NCI-H446 treated with DMSO at 0.1 percent for 48 hours (cell line): Measurements from ENCODE around the gene BTBD2.
A peak's percentile ranks its signal among the peaks of the same experiment; 100 is the strongest.
"Not testable (repeated sequence)": the region's sequence is repeated elsewhere in the genome, so short reads cannot be mapped to it uniquely, and the experiment has no call there.

Experiments
- DNase-seq: peaks from one replicate; lab custom pipeline; 2025; lab: John Stamatoyannopoulos, UW

BTBD2 gene

DNA sequence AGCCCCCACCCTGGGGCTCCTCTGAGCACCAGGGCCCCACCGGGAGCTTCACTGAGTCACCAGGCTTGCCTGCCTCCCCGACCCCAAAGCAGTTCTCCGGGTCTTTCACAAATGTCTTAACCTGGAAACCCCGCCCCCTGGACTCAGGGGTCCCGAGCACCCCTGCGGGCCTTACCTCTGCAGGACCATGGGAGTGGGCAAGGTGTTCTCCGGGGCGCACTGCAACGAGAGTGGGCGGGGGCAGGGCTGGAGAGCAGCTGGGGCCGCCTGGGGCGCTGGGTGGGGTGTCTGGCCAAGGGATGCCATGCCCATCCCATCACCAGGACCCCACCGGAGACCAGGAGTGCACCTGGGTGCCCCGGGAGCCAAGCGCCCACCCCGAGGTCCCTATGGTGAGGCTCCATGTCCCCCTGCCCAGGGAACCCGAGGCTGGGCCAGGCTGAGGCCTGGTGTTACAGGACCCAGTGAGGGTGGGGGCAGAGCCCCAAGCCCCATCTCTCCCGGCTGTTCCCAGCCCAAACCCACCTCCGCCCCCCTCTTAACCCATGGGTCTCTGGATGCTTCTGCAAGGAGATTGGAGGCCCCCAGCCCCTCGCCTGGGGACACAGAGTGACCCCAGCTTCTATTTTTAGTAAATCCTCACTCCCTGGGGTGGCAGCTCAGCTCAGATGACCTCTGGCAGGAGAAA lies 24.6 kb upstream of the BTBD2 start:
- DNase-seq, result no peak

DNA sequence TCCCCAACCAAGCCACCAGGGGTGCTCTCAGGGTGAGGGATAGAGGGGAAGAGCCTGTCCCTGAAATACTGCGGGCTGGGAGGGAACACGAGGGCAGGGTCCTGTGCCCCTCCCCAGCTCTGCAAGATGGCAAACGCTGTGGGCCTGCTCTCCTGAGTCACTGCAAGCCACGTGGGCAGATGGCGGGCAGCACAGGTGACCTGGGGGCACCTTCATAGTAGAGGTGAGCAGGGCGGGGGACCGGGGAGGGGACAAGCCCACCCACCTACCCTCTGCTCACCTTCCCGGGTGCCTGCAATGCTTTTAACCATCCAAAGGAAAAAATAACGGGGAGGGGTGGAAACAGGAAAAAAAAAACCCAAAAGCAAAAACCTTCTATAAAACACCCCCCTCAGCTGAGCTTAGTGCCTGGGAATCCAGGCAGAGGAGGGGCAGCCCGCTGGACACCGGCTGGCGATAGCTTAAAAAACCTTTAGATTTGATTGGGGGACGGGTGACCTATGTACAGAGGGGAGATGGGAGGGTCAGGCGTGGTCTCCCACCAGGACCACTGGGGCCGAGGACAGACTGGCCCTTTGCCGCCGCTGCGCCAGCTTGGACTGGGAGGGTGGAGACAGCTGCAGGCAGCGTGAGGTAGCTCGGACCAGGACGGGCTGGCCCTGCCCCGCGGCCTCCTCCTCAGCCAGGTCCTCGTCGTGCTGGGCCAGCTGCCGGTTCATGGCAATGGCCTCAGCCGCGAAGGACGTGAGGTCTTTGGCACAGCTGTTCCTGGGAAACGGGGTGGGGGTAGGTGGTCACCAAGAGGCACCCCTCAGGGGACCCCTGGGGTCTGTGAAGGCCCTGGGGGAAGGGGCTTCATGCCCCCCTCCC lies 23.8 kb upstream of the BTBD2 start:
- no peak for DNase-seq

DNA sequence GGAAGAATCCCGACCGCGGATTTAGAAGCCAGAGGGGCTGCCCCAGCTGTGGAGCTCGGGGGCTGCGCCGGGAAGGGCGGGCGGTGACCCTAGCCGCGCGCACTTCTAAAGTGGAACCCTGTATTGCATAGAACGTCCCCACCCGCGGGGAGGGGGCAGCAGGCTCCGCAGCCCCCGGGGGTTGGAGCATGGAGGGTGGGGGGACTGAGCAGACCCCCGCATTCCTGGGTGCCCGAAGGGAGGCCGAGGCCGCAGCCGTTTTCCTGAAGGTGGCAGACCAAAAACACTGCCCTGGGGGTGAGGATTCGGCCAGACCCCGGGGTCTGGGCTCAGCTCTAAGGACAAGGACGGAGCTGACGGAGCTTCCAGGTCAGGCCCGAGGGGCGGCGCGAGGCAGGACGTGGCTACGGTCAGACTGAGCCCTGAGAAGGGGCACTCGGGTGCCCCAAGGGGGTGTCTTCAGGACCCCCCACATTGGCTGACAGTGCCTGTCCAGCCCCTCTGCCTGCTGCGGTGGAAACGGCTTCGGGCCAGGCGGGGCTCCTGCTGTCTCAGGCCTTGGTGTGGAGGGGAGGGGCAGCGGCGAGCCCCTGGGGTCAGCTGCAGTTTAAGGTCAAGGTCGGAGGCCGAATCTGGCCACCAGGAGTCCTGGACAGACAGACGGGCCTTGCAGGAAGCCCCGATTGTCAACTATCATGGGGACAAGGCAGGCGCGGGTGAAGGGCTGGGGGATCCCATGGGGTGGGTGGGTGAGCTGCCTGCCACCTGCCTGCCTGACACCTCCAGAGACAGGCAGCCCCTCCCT lies 23.0 kb upstream of the BTBD2 start:
- DNase-seq, result no peak

- no peak for DNase-seq
Measured at GRCh38 chr19:2037651-2038255, 22.2 kb upstream of the BTBD2 start.

- DNase-seq, result no peak
Measured at GRCh38 chr19:2036424-2036823, 20.9 kb upstream of the BTBD2 start.

GRCh38 chr19:2035590-2035991 lies 20.1 kb upstream of the BTBD2 start:
- DNase-seq, result no peak

DNA sequence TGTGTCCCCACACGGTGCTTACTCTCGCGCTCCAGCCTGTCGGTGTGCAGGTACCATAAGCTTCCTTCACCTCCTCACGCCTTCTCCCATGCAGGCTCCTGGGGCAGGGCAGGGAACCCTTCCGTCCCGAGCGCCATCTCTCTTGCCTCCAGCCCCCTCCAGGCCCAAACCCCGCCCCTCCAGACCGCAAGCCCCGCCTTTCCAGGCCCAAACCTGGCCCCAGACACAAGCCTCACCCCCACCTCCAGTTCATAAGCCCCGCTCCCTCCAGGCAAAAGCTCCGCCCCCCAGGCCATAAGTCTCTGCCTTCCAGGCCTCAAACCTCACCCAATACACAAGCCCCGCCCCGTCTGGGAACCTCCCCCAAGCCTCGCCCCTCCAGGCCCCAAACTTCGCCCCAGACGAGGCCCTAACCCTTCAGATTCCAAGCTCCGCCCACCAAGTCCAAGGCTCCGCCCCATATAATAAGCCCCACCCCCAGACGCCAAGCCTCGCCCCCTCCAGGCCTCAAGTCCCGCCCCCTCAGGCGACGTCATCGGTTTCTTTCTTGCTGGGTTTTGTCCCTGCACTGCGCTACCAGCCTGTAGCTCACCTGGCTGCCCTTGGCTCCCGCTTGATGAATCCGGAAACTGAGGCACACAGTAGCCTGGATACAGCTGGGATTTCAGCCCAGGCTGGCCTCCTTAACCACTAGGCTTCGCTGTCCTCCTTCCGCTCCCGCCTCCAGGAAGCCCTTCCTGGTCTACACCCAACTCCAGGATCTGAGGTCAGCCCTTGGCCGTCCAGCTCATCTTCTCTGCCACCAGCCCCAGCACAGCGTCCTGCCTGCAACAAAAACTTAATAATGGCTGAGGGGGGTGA lies 19.4 kb upstream of the BTBD2 start:
- no peak for DNase-seq

- DNase-seq, result not testable (repeated sequence)
Measured at GRCh38 chr19:2034253-2034652, 18.7 kb upstream of the BTBD2 start.

- DNase-seq, result no peak
Measured at GRCh38 chr19:2033825-2034159, 18.3 kb upstream of the BTBD2 start.

GRCh38 chr19:2033115-2033824 lies 17.8 kb upstream of the BTBD2 start:
- DNase-seq, result no peak

GRCh38 chr19:2032296-2032941 lies 16.9 kb upstream of the BTBD2 start:
- DNase-seq, result peak; percentile 85

GRCh38 chr19:2027361-2027760 lies 11.8 kb upstream of the BTBD2 start:
- no peak for DNase-seq

DNA sequence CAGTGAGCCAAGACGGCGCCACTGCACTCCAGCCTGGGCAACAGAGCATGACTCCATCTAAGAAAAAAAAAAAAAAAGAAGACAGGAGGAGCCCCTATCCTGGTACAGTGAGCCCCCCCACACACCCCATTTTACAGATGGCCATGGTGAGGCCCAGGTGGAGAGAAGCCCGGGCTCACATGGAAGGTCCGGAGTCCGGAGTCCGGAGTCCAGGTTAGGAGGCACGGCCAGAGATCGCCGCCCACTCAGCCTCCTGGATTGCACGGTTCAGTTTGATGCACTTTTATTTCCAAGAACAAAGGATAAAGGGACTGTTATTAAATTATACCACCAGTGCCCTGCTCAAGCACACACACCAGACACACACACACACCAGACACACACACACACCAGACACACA lies 11.3 kb upstream of the BTBD2 start:
- DNase-seq, result no peak

- DNase-seq, result no peak
Measured at GRCh38 chr19:2022289-2022688, 6.8 kb upstream of the BTBD2 start.

GRCh38 chr19:2021453-2022140 lies 6.1 kb upstream of the BTBD2 start:
- no peak for DNase-seq

DNA sequence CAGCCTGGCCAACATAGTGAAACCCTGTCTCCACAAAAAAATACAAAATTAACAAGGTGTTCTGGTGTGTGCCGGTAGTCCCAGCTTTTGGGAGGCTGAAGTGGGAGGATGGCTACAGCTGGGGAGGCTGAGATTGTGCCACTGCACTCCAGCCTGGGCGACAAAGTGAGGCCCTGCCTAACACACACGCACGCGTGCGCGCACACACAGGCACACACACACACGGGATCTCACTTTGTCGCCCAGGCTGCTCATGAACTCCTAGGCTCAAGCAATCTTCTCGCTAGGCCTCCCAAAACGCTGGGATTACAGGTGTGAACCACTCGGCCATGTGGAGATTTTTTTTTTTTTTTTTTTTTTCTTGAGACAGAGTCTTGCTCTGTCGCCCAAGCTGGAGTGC lies 3.2 kb upstream of the BTBD2 start:
- DNase-seq, result no peak

GRCh38 chr19:2016041-2016807 lies 710 bp upstream of the BTBD2 start:
- DNase-seq, result peak; percentile 61

- no peak for DNase-seq
Measured at GRCh38 chr19:2014731-2015607, 545 bp downstream of the BTBD2 start.
